SK-N-SH (cell line): Measurements from ENCODE around the gene CISD3. TPM values are rescaled to one million over a fixed set of nuclear protein-coding genes. Genes with fewer than 3 reads are reported as not detected.
A peak's percentile ranks its signal among the peaks of the same experiment; 100 is the strongest.

Experiments
- CTCF ChIA-PET: fragments of 300-600, 350-600 bp; formaldehyde crosslinking; extraction: SDS; loops from one replicate; lab custom pipeline; 2021; lab: Yijun Ruan, JAX
- POLR2A ChIA-PET: fragments of 350-600 bp; sonication (Branson Sonifier 250); formaldehyde crosslinking; extraction: SDS; loops from one replicate; lab custom pipeline; 2020; ENCODE audit warnings: antibody characterized with exemption, inconsistent platforms; lab: Yijun Ruan, JAX
- DNase-seq: peaks from one replicate; pipeline ENCODE4 v3.0.0; 2012
- H2AFZ ChIP-seq: fragments of 200-600 bp; sonication (generic); 2 replicates; pipeline ENCODE4 v1.8.1; 2016; ENCODE audit warnings: antibody characterized with exemption, mild to moderate bottlenecking, low read depth
- H3F3A ChIP-seq: fragments of 200-600 bp; sonication (generic); replicated peaks from 2 replicates; pipeline ENCODE3; 2016; ENCODE audit warnings: antibody characterized with exemption, mild to moderate bottlenecking; ENCODE audit not compliant: insufficient read depth
- H3K27ac ChIP-seq, 2 experiments: fragments of 200-500 bp in 1 of 2; fragments of 200-600 bp in 1 of 2; sonication (Bioruptor generic) in 1 of 2; sonication (generic), shearing (Covaris generic) in 1 of 2; 2 replicates each; pipeline versions ENCODE4 v1.5.1 to v1.6.1; 2014 to 2016; ENCODE audit warnings: low read depth in 2 of 2, inconsistent platforms in 1 of 2, low read length in 1 of 2, mild to moderate bottlenecking in 1 of 2, mixed read lengths in 1 of 2
- H3K27me3 ChIP-seq: fragments of 200-600 bp; sonication (generic), shearing (Covaris generic); 2 replicates; pipeline ENCODE4 v1.6.1; 2016; ENCODE audit warnings: mixed run types; ENCODE audit not compliant: insufficient read depth
- H3K36me3 ChIP-seq, 2 experiments: fragments of 200-500 bp in 1 of 2; fragments of 200-600 bp in 1 of 2; sonication (Bioruptor generic) in 1 of 2; sonication (generic) in 1 of 2; replicated peaks in 1 of 2; 2 replicates each; pipeline versions ENCODE3 to v1.5.1; 2014 to 2016; ENCODE audit warnings: low read length in 1 of 2, mild to moderate bottlenecking in 1 of 2; ENCODE audit not compliant: insufficient read depth in 2 of 2, control insufficient read depth in 1 of 2
- H3K4me1 ChIP-seq, 2 experiments: fragments of 200-500 bp in 1 of 2; fragments of 200-600 bp in 1 of 2; sonication (Bioruptor generic) in 1 of 2; sonication (generic), shearing (Covaris generic) in 1 of 2; 2 replicates each; pipeline versions ENCODE4 v1.5.1 to v1.6.1; 2014 to 2016; ENCODE audit warnings: low read depth in 1 of 2, low read length in 1 of 2, mixed run types in 1 of 2; ENCODE audit not compliant: insufficient read depth in 2 of 2, control insufficient read depth in 1 of 2
- H3K4me2 ChIP-seq: fragments of 200-600 bp; sonication (generic), shearing (Covaris generic); 2 replicates; pipeline ENCODE4 v1.6.1; 2017; ENCODE audit warnings: mixed run types
- H3K4me3 ChIP-seq, 2 experiments: fragments of 200-500 bp in 1 of 2; fragments of 200-600 bp in 1 of 2; sonication (Bioruptor generic) in 1 of 2; sonication (generic), shearing (Covaris generic) in 1 of 2; 2 replicates each; pipeline versions ENCODE4 v1.5.1 to v1.8.1; 2014 to 2016; ENCODE audit warnings: low read depth in 2 of 2, inconsistent platforms in 1 of 2, low read length in 1 of 2, mild to moderate bottlenecking in 1 of 2, mixed read lengths in 1 of 2, moderate library complexity in 1 of 2
- H3K79me2 ChIP-seq: fragments of 200-600 bp; sonication (generic); 2 replicates; pipeline ENCODE4 v1.8.1; 2017; ENCODE audit warnings: mild to moderate bottlenecking; ENCODE audit not compliant: insufficient read depth
- H3K9ac ChIP-seq: fragments of 200-600 bp; sonication (generic); 2 replicates; pipeline ENCODE4 v1.6.1; 2017; ENCODE audit warnings: mixed run types
- H3K9me2 ChIP-seq: fragments of 200-600 bp; sonication (generic); 2 replicates; pipeline ENCODE4 v1.6.1; 2017; ENCODE audit warnings: mixed run types
- H3K9me3 ChIP-seq: fragments of 200-600 bp; sonication (generic); 2 replicates; pipeline ENCODE4 v1.6.1; 2017; ENCODE audit warnings: mixed run types, mild to moderate bottlenecking, moderate library complexity
- H4K20me1 ChIP-seq: fragments of 200-600 bp; sonication (generic); 2 replicates; pipeline ENCODE4 v1.6.1; 2017; ENCODE audit warnings: mild to moderate bottlenecking, mixed run types; ENCODE audit not compliant: insufficient read depth
- ELF1 ChIP-seq: IDR thresholded peaks from 2 replicates; pipeline ENCODE4 v1.4.0; 2012
- EP300 ChIP-seq, 2 experiments: IDR thresholded peaks; 2 replicates each; pipeline versions ENCODE4 v1.4.0 to v1.6.1; 2012; ENCODE audit warnings: borderline replicate concordance in 1 of 2, low read depth in 1 of 2, low read length in 1 of 2
- FOXJ3 ChIP-seq: sonication (generic); formaldehyde crosslinking; IDR thresholded peaks from 2 replicates; pipeline ENCODE4 v1.5.1; 2020; ENCODE audit warnings: mild to moderate bottlenecking, missing genetic modification reagents
- IRF3 ChIP-seq: fragments of 150-350 bp; IDR thresholded peaks from 2 replicates; pipeline ENCODE4 v1.6.1; 2016; ENCODE audit warnings: mild to moderate bottlenecking, low read depth, low read length
- MXI1 ChIP-seq: IDR thresholded peaks from 2 replicates; pipeline ENCODE4 v1.6.1; 2012; ENCODE audit warnings: mild to moderate bottlenecking, low read depth, low read length, improper control_type of control experiment
- POLR2AphosphoS5 ChIP-seq: IDR thresholded peaks from 2 replicates; pipeline ENCODE4 v1.6.1; 2012; ENCODE audit warnings: low read depth, low read length
- RAD21 ChIP-seq: IDR thresholded peaks from 2 replicates; pipeline ENCODE4 v1.6.1; 2012; ENCODE audit warnings: mild to moderate bottlenecking, low read length
- RFX5 ChIP-seq: IDR thresholded peaks from 2 replicates; pipeline ENCODE4 v1.6.1; 2012; ENCODE audit warnings: mild to moderate bottlenecking, improper control_type of control experiment, low read length
- USF1 ChIP-seq: IDR thresholded peaks from 2 replicates; pipeline ENCODE4 v1.4.0; 2012; ENCODE audit warnings: low read depth, borderline replicate concordance
- USF2 ChIP-seq: fragments of 150-350 bp; IDR thresholded peaks from 2 replicates; pipeline ENCODE4 v1.6.1; 2017; ENCODE audit warnings: antibody characterized with exemption, low read length, low read depth, borderline replicate concordance
- WGBS: methylation state at CpG from one replicate; pipeline ENCODE4 v1.1.6; 2017; ENCODE audit warnings: low lambda C conversion rate; 5-methylcytosine and 5-hydroxymethylcytosine counted together
- polyA plus RNA-seq, 3 experiments: library from polyadenylated mRNA; depleted of rRNA; stranded (reverse); fragments of >200 nt; gene quantifications; 2 replicates each; pipeline ENCODE4 v1.2.3, GENCODE V29; 2012

The CISD3 gene
- polyA plus RNA-seq, 1 of the 3 experiments (the other 2 are of a cell fraction), result 16.5 TPM

- no peaks in the 10 kb centered on the region for H3K9me3 ChIP-seq
- ChIA-PET POLR2A (interaction anchor here (1.0 to 2.4 kb wide), 3 partner anchors 10 to 40 kb away, joined by 3 to 9 read pairs (median 8); partner anchors contain the start of genes CISD3 and MLLT6), CTCF (interaction anchor here (0.9 to 7.4 kb wide), 4 partner anchors 12 to 187 kb away, joined by 3 to 88 read pairs (median 4); partner anchors contain the start of gene CISD3)
- WGBS, result 59% methylated on average over 4 of the region's 4 CpGs
- H3K27ac ChIP-seq, result peak overlapping the region; percentile 18 to 95; a peak in 3 of 4 replicates
- peaks cover 87% of the 10 kb centered on the region for H3K79me2 ChIP-seq
- H3K36me3 ChIP-seq, result no peaks in the 10 kb centered on the region
- H2AFZ ChIP-seq, result no peak overlapping the region
- H3K27me3 ChIP-seq, result no peaks in the 10 kb centered on the region
- peaks cover 9 to 64% of the 10 kb centered on the region in 2 experiments; a peak in 2 of 4 replicates for H3K4me1 ChIP-seq
- TF ChIP-seq RAD21, result no peak
- no peak for TF ChIP-seq POLR2AphosphoS5
- TF ChIP-seq USF1, result no peak
- TF ChIP-seq EP300 (IDR thresholded peaks at IDR 0.05; ENCODE audit: borderline replicate concordance in 1 of 2, low read depth in 1 of 2, low read length in 1 of 2), result no peak
- TF ChIP-seq USF2, result no peak
- TF ChIP-seq MXI1, result no peak
- TF ChIP-seq RFX5, result no peak
- no peak for TF ChIP-seq IRF3
- no peak for TF ChIP-seq ELF1
- TF ChIP-seq FOXJ3, result no peak
- peaks cover 66% of the 10 kb centered on the region for H4K20me1 ChIP-seq
- H3K4me2 ChIP-seq, result peak overlapping the region; percentile 99
- no peak overlapping the region for H3K9ac ChIP-seq
- no peak for DNase-seq
- peak overlapping the region in 1 of 2 experiments; percentile 86; a peak in 1 of 4 replicates for H3K4me3 ChIP-seq
- H3F3A ChIP-seq, result peaks cover 4% of the 10 kb centered on the region
- no peaks in the 10 kb centered on the region for H3K9me2 ChIP-seq
Observed at GRCh38 chr17:38745545-38745944, 15.4 kb downstream of the CISD3 start.

- POLR2A ChIA-PET, result interaction anchor here (0.9 to 2.4 kb wide), 4 partner anchors 11 to 179 kb away, joined by 3 to 9 read pairs (median 6); partner anchors contain the start of genes CISD3, LASP1NB and MLLT6
- CTCF ChIA-PET, result interaction anchor here (0.9 to 7.4 kb wide), 5 partner anchors 13 to 188 kb away, joined by 3 to 88 read pairs (median 4); partner anchors contain the start of gene CISD3
- H3K79me2 ChIP-seq, result peaks cover 80% of the 10 kb centered on the region
- H3K36me3 ChIP-seq, result no peaks in the 10 kb centered on the region
- peaks cover 59% of the 10 kb centered on the region for H4K20me1 ChIP-seq
- H2AFZ ChIP-seq, result no peak overlapping the region
- peaks cover 6% of the 10 kb centered on the region for H3F3A ChIP-seq
- H3K4me3 ChIP-seq, result peak overlapping the region; percentile 86 to 93
- 52% methylated on average over 8 of the region's 8 CpGs for WGBS
- peak; percentile 51; the same call in 1 of the 2 replicates for TF ChIP-seq USF1
- no peak for TF ChIP-seq USF2
- H3K27me3 ChIP-seq, result no peaks in the 10 kb centered on the region
- H3K9me3 ChIP-seq, result no peaks in the 10 kb centered on the region
- H3K4me1 ChIP-seq, result peaks cover 9 to 61% of the 10 kb centered on the region in 2 experiments; a peak in 2 of 4 replicates
- H3K4me2 ChIP-seq, result peak overlapping the region; percentile 99
- DNase-seq, result no peak
- H3K9ac ChIP-seq, result peak overlapping the region; percentile 90
- H3K27ac ChIP-seq, result peak overlapping the region; percentile 71 to 95; a peak in 3 of 4 replicates
- H3K9me2 ChIP-seq, result no peaks in the 10 kb centered on the region
Observed at GRCh38 chr17:38746004-38746848, 16.1 kb downstream of the CISD3 start.
